AG04449 (cell line): ENCODE measurements around the gene DGCR2.
"Not testable (repeated sequence)": the region's sequence is repeated elsewhere in the genome, so short reads cannot be mapped to it uniquely, and the experiment has no call there.

Experiments used
- CTCF ChIA-PET: fragments of 350-600 bp; formaldehyde crosslinking; extraction: SDS; loops from one replicate; lab custom pipeline; 2021; ENCODE audit warnings: antibody characterized with exemption; lab: Yijun Ruan, JAX
- POLR2A ChIA-PET: fragments of 400-600, 350-600 bp; formaldehyde crosslinking; extraction: SDS; loops from one replicate; lab custom pipeline; 2020; ENCODE audit warnings: antibody characterized with exemption, inconsistent platforms; lab: Yijun Ruan, JAX
- DNase-seq: peaks from one replicate; pipeline ENCODE4 v3.0.0-alpha.2; 2010; ENCODE audit warnings: low read depth, low spot score
- H3K4me3 ChIP-seq: 2 replicates; pipeline ENCODE4 v1.5.1; 2011; ENCODE audit warnings: low read depth, mild to moderate bottlenecking, control low read depth, low read length
- CTCF ChIP-seq: IDR thresholded peaks from one replicate; pipeline ENCODE4 v1.5.1; 2011; ENCODE audit warnings: mild to moderate bottlenecking, moderate library complexity, low read length, control low read depth, inconsistent platforms; ENCODE audit not compliant: insufficient read depth; ENCODE audit errors: missing control alignments

Gene DGCR2

GRCh38 chr22:19005905-19006304 is 116.3 kb downstream of the DGCR2 start:
- DNase-seq = no peak
- POLR2A ChIA-PET = no interaction called here
- CTCF ChIA-PET = no interaction called here
- no peak overlapping the region for H3K4me3 ChIP-seq
- no peak for TF ChIP-seq CTCF

- POLR2A ChIA-PET = no interaction called here
- TF ChIP-seq CTCF = no peak
- CTCF ChIA-PET = interaction anchor here (1.2 kb wide), 1 partner anchor 12 kb away, joined by 3 read pairs; no protein-coding TSS in a partner anchor
- H3K4me3 ChIP-seq = no peak overlapping the region
- no peak for DNase-seq
Observed at GRCh38 chr22:19004471-19004870, 117.7 kb downstream of the DGCR2 start.

- ChIA-PET POLR2A (no interaction called here), CTCF (no interaction called here)
- DNase-seq = no peak
- no peak overlapping the region for H3K4me3 ChIP-seq
- no peak for TF ChIP-seq CTCF
Observed at GRCh38 chr22:19003508-19003907, 118.7 kb downstream of the DGCR2 start.

DNA sequence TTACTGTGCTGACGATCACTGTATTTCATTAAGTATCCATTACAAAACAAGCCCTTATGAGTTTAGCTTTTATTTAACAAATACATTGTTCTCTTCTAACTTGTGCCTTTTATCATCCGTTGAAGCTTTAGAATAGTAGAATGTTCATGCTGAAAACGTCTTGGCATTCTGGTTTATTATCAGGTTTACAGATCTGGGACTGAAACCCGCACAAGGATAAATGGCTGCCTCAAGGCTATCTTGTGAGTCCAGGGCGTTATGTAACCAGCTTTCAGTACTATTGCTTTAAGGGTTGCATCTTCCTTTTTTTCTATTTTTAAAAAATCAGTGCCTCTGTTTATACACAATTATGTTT is 119.6 kb downstream of the DGCR2 start:
- DNase-seq = no peak
- CTCF ChIA-PET = no interaction called here
- POLR2A ChIA-PET = no interaction called here
- TF ChIP-seq CTCF = no peak
- no peak overlapping the region for H3K4me3 ChIP-seq

DNA sequence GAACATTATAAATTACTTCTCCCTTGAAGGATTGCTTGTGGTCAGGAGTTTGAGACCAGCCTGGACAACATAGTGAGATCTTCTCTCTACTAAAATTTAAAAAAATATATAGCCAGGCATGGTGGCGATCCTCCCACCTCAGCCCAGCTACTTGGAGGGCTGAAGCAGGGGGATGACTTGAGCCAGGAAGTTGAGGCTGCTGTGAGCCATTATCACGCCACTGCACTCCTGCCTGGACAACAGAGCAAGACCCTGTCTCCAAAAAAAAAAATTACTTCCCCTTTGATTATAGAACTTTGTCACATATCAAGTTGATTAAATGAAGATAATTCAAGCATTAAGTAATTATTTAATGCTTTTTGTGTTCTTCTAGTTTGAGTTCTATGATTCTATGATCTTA is 121.0 kb downstream of the DGCR2 start:
- H3K4me3 ChIP-seq = no peak overlapping the region
- ChIA-PET POLR2A (no interaction called here), CTCF (no interaction called here)
- no peak for DNase-seq
- no peak for TF ChIP-seq CTCF

GRCh38 chr22:19000106-19000505 is 122.1 kb downstream of the DGCR2 start:
- CTCF ChIA-PET, DNase-seq, H3K4me3 ChIP-seq, POLR2A ChIA-PET: not testable (repeated sequence)

GRCh38 chr22:18999416-18999815 is 122.8 kb downstream of the DGCR2 start:
- POLR2A ChIA-PET = no interaction called here
- no peak overlapping the region for H3K4me3 ChIP-seq
- no peak for TF ChIP-seq CTCF
- CTCF ChIA-PET = no interaction called here
- DNase-seq = no peak
